Upper lobe of left lung (tissue), 6 donors: ENCODE measurements around the gene SUSD2. TPM values are rescaled to one million over a fixed set of nuclear protein-coding genes. Genes with fewer than 3 reads are reported as not detected.

Source experiments
- ATAC-seq, 2 donors: fragments of 200-7000 bp; cut with Tn5 transposase; one replicate each; pipeline ENCODE4 v1.9.1; 2022; ENCODE audit warnings: mild to moderate bottlenecking in 2 of 2, moderate library complexity in 2 of 2; ENCODE audit not compliant: low FRiP score in 2 of 2
- DNase-seq, 2 donors: peaks; one replicate each; pipeline ENCODE4 v3.0.0-alpha.2; 2019 to 2020
- H3K27ac ChIP-seq, 4 donors: fragments of 200-600 bp; sonication (generic); one replicate each; pipeline ENCODE4 v1.5.1; 2016 to 2019
- H3K27me3 ChIP-seq, 4 donors: fragments of 200-600 bp; sonication (generic); one replicate each; pipeline ENCODE4 v1.5.1; 2017 to 2019
- H3K36me3 ChIP-seq, 4 donors: fragments of 200-600 bp; sonication (generic); one replicate each; pipeline ENCODE4 v1.5.1; 2016 to 2019
- H3K4me1 ChIP-seq, 4 donors: fragments of 200-600 bp; sonication (generic); one replicate each; pipeline ENCODE4 v1.5.1; 2018 to 2019
- H3K4me3 ChIP-seq, 4 donors: fragments of 200-600 bp; sonication (generic); one replicate each; pipeline ENCODE4 v1.5.1; 2017 to 2019; ENCODE audit warnings: mild to moderate bottlenecking in 2 of 4, moderate library complexity in 1 of 4
- H3K9me3 ChIP-seq, 4 donors: fragments of 200-600 bp; sonication (generic); one replicate each; pipeline ENCODE4 v1.5.1; 2018 to 2019
- CTCF ChIP-seq, 6 experiments: fragments of 450-650 bp in 4 of 6; fragments of 200-600 bp in 2 of 6; sonication (generic) in 2 of 6; IDR thresholded peaks; one replicate each; pipeline ENCODE4 v1.5.1; 2016 to 2019; ENCODE audit warnings: antibody characterized with exemption in 6 of 6
- EP300 ChIP-seq, 4 donors: sonication (generic); formaldehyde crosslinking; IDR thresholded peaks; one replicate each; pipeline ENCODE4 v1.5.1; 2017; ENCODE audit warnings: antibody characterized with exemption in 4 of 4, control low read depth in 2 of 4
- POLR2A ChIP-seq, 4 donors: fragments of 450-650 bp; IDR thresholded peaks; one replicate each; pipeline ENCODE4 v1.5.1; 2016 to 2017; ENCODE audit warnings: antibody characterized with exemption in 4 of 4, mild to moderate bottlenecking in 2 of 4
- POLR2AphosphoS5 ChIP-seq, 2 donors: sonication (generic); formaldehyde crosslinking; IDR thresholded peaks; one replicate each; pipeline ENCODE4 v1.5.1; 2017; ENCODE audit warnings: antibody characterized with exemption in 2 of 2
- WGBS, 2 donors: methylation state at CpG; one replicate each; pipeline ENCODE4 v1.1.5; 2017 to 2018; 5-methylcytosine and 5-hydroxymethylcytosine counted together
- total RNA-seq, 6 donors: library from RNA; depleted of rRNA in 4 of 6; stranded (reverse); fragments of >200 nt in 4 of 6; gene quantifications; one replicate each; pipeline versions ENCODE4 v1.1.0 to v1.2.1, GENCODE V29; 2016 to 2021
- donor health status: DM: no; HTN: no; CAD: no; lungs with moderate emphysema.
- donor health status: DM: no; HTN: yes; CAD: no; lungs with severe emphysema.

Gene SUSD2
- total RNA-seq, 6 donors from 2014 or later: 191 to 645 (median 348) TPM

GRCh38 chr22:24231706-24232105 is 50.4 kb downstream of the SUSD2 start:
- Histone ChIP-seq H3K27me3 (no peaks in the 10 kb centered on the region), H3K27ac (no peak overlapping the region)

GRCh38 chr22:24232124-24232523 is 50.8 kb downstream of the SUSD2 start:
- peak in 1 of 2 donors; percentile 52 for DNase-seq
- 96% methylated on average over 4 of the region's 6 CpGs; no CpG with 5 or more reads in 1 of the 2 donors for WGBS, 2 donors
- TF ChIP-seq CTCF (IDR thresholded peaks at IDR 0.05): no peak
- TF ChIP-seq EP300 (IDR thresholded peaks at IDR 0.05): no peak
- TF ChIP-seq POLR2A (IDR thresholded peaks at IDR 0.05): no peak
- TF ChIP-seq POLR2AphosphoS5 (IDR thresholded peaks at IDR 0.05): no peak
- no peaks in the 10 kb centered on the region for H3K27me3 ChIP-seq
- no peak overlapping the region for H3K4me3 ChIP-seq
- H3K27ac ChIP-seq: no peak overlapping the region
- H3K36me3 ChIP-seq: peaks cover 0 to 8% (median 3%) of the 10 kb centered on the region in 4 donors
- H3K4me1 ChIP-seq: no peaks in the 10 kb centered on the region
- no peaks in the 10 kb centered on the region for H3K9me3 ChIP-seq
- peak; percentile 12 to 23 for ATAC-seq

More at GRCh38 chr22:24231706-24232105, 50.4 kb downstream of the SUSD2 start:
- DNase-seq: no peak
- ATAC-seq: peak in 1 of 2 donors; percentile 9
- Histone ChIP-seq H3K4me1 (no peaks in the 10 kb centered on the region), H3K4me3 (no peak overlapping the region), H3K9me3 (no peaks in the 10 kb centered on the region), H3K36me3 (peaks cover 0 to 12% (median 3%) of the 10 kb centered on the region in 4 donors)
- 92 to 100% methylated on average over 1 to 8 of the region's 9 CpGs for whole genome bisulfite sequencing, 2 donors
- no peak for TF ChIP-seq EP300 (IDR thresholded peaks at IDR 0.05)
- no peak for TF ChIP-seq POLR2AphosphoS5 (IDR thresholded peaks at IDR 0.05)
- TF ChIP-seq CTCF (IDR thresholded peaks at IDR 0.05): no peak

GRCh38 chr22:24232725-24233124 is 51.4 kb downstream of the SUSD2 start:
- no peaks in the 10 kb centered on the region for H3K9me3 ChIP-seq
- H3K36me3 ChIP-seq: peaks cover 0 to 7% (median 2%) of the 10 kb centered on the region in 4 donors
- ATAC-seq (peak in 1 of 2 donors; percentile 13), DNase-seq (peak in 1 of 2 donors; percentile 69)
- no peaks in the 10 kb centered on the region for H3K27me3 ChIP-seq
- H3K27ac ChIP-seq: no peak overlapping the region
- H3K4me1 ChIP-seq: no peaks in the 10 kb centered on the region
- TF ChIP-seq POLR2AphosphoS5 (IDR thresholded peaks at IDR 0.05) (no peak), CTCF (IDR thresholded peaks at IDR 0.05) (no peak), POLR2A (IDR thresholded peaks at IDR 0.05) (no peak), EP300 (IDR thresholded peaks at IDR 0.05) (no peak)
- no peak overlapping the region for H3K4me3 ChIP-seq
- WGBS, 2 donors: 96% methylated on average over 15 of the region's 15 CpGs; no CpG with 5 or more reads in 1 of the 2 donors

GRCh38 chr22:24233235-24233634 is 51.9 kb downstream of the SUSD2 start:
- Histone ChIP-seq H3K36me3 (peaks cover 0 to 7% (median 2%) of the 10 kb centered on the region in 4 donors), H3K27me3 (no peaks in the 10 kb centered on the region), H3K4me1 (no peaks in the 10 kb centered on the region), H3K27ac (no peak overlapping the region), H3K9me3 (no peaks in the 10 kb centered on the region), H3K4me3 (no peak overlapping the region)
- ATAC-seq (peak in 1 of 2 donors; percentile 19), DNase-seq (peak in 1 of 2 donors; percentile 69)
- WGBS, 2 donors: 89 to 94% methylated on average over 5 to 13 of the region's 13 CpGs
- no peak for TF ChIP-seq POLR2A (IDR thresholded peaks at IDR 0.05)

GRCh38 chr22:24233816-24234215 is 52.5 kb downstream of the SUSD2 start:
- ATAC-seq (no peak), DNase-seq (no peak)
- 90 to 100% methylated on average over 5 to 14 of the region's 14 CpGs for WGBS, 2 donors
- no peaks in the 10 kb centered on the region for H3K9me3 ChIP-seq
- no peak overlapping the region for H3K4me3 ChIP-seq
- TF ChIP-seq CTCF (IDR thresholded peaks at IDR 0.05) (no peak), EP300 (IDR thresholded peaks at IDR 0.05) (no peak), POLR2A (IDR thresholded peaks at IDR 0.05) (no peak), POLR2AphosphoS5 (IDR thresholded peaks at IDR 0.05) (no peak)
- no peaks in the 10 kb centered on the region for H3K27me3 ChIP-seq
- H3K4me1 ChIP-seq: no peaks in the 10 kb centered on the region
- H3K36me3 ChIP-seq: peaks cover 0 to 7% (median 2%) of the 10 kb centered on the region in 4 donors
- H3K27ac ChIP-seq: no peak overlapping the region
